Retinal pigment epithelial cell (primary cell): ENCODE results near the gene PTAFR.
A peak's percentile ranks its signal among the peaks of the same experiment; 100 is the strongest.

Experiments
- DNase-seq: peaks from one replicate; pipeline ENCODE4 v3.0.0-alpha.2; 2010; ENCODE audit warnings: low read depth
- H3K4me3 ChIP-seq: 2 replicates; pipeline ENCODE4 v1.5.1; 2011; ENCODE audit warnings: mild to moderate bottlenecking, low read length, control low read depth, moderate library complexity
- CTCF ChIP-seq: conservative IDR thresholded peaks from 2 replicates; pipeline ENCODE4 v1.5.1; 2011; ENCODE audit warnings: low read depth, low read length, control low read depth, inconsistent platforms

The PTAFR gene

GRCh38 chr1:28104866-28105467 lies 71.5 kb downstream of the PTAFR start:
- peak overlapping the region; percentile 2 for H3K4me3 ChIP-seq
- no peak for TF ChIP-seq CTCF
- DNase-seq, result no peak

- no peak for TF ChIP-seq CTCF
- no peak for DNase-seq
- no peak overlapping the region for H3K4me3 ChIP-seq
Observed at GRCh38 chr1:28102189-28102588, 74.3 kb downstream of the PTAFR start.

- no peak for DNase-seq
- no peak overlapping the region for H3K4me3 ChIP-seq
- no peak for TF ChIP-seq CTCF
Observed at GRCh38 chr1:28099050-28099769, 77.3 kb downstream of the PTAFR start.
